IMR-90 (cell line): ENCODE data around the gene KLHL25. TPM values are rescaled to one million over a fixed set of nuclear protein-coding genes. Genes with fewer than 3 reads are reported as not detected.

Experiments
- ATAC-seq: fragments of 200-7000 bp; cut with Tn5 transposase; 2 replicates; pipeline ENCODE4 v1.9.1; 2020; ENCODE audit warnings: low read depth, mild to moderate bottlenecking, moderate library complexity
- BruUV-seq: library from RNA; stranded (reverse); fragments of 400-500 nt; replicated peaks from 2 replicates; lab custom pipeline; 2021; lab: Mats Ljungman, UMichigan
- CTCF ChIA-PET: fragments of 300-600 bp; formaldehyde crosslinking; extraction: SDS; loops from one replicate; lab custom pipeline; 2021; ENCODE audit warnings: antibody characterized with exemption; lab: Yijun Ruan, JAX
- POLR2A ChIA-PET: fragments of 300-600 bp; sonication (Branson Sonifier 250); formaldehyde crosslinking; loops from one replicate; lab custom pipeline; 2022; ENCODE audit warnings: antibody characterized with exemption; ENCODE audit not compliant: unreplicated experiment; lab: Charles Lee
- DNase-seq: peaks from one replicate; pipeline ENCODE4 v3.0.0; 2013
- H2AFZ ChIP-seq: replicated peaks from 2 replicates; pipeline ENCODE3; 2013; ENCODE audit warnings: low read length, mild to moderate bottlenecking; ENCODE audit not compliant: poor library complexity
- H2AK5ac ChIP-seq: 2 replicates; pipeline ENCODE4 v1.6.1; 2013; ENCODE audit warnings: low read depth, low read length, inconsistent platforms
- H2AK9ac ChIP-seq: replicated peaks from 2 replicates; pipeline ENCODE3; 2013; ENCODE audit warnings: mild to moderate bottlenecking, low read depth, low read length, moderate library complexity; ENCODE audit not compliant: poor library complexity
- H2BK120ac ChIP-seq: 2 replicates; pipeline ENCODE4 v1.6.1; 2013; ENCODE audit warnings: low read depth, low read length, inconsistent platforms
- H2BK15ac ChIP-seq: 3 replicates; pipeline ENCODE4 v1.6.1; 2013; ENCODE audit warnings: low read depth, low read length, inconsistent platforms
- H2BK20ac ChIP-seq: 2 replicates; pipeline ENCODE4 v1.6.1; 2013; ENCODE audit warnings: low read depth, mild to moderate bottlenecking, inconsistent platforms, low read length, moderate library complexity
- H2BK5ac ChIP-seq: 2 replicates; pipeline ENCODE4 v1.6.1; 2013; ENCODE audit warnings: mild to moderate bottlenecking, low read depth, low read length, inconsistent platforms; ENCODE audit not compliant: poor library complexity, severe bottlenecking
- H3K14ac ChIP-seq: replicated peaks from 2 replicates; pipeline ENCODE4 v1.6.1; 2013; ENCODE audit warnings: low read depth, low read length, inconsistent platforms
- H3K18ac ChIP-seq: 2 replicates; pipeline ENCODE4 v1.6.1; 2013; ENCODE audit warnings: low read depth, low read length, control low read depth
- H3K23ac ChIP-seq: 2 replicates; pipeline ENCODE4 v1.6.1; 2013; ENCODE audit warnings: low read depth, low read length, inconsistent platforms
- H3K27ac ChIP-seq: 2 replicates; pipeline ENCODE4 v1.5.1; 2013; ENCODE audit warnings: mild to moderate bottlenecking, control low read depth, low read length; ENCODE audit not compliant: insufficient read depth
- H3K27me3 ChIP-seq: 2 replicates; pipeline ENCODE4 v1.6.1; 2013; ENCODE audit warnings: low read length; ENCODE audit not compliant: control insufficient read depth, insufficient read depth
- H3K36me3 ChIP-seq: 2 replicates; pipeline ENCODE4 v1.6.1; 2013; ENCODE audit warnings: low read length, mixed read lengths; ENCODE audit not compliant: control insufficient read depth, insufficient read depth
- H3K4ac ChIP-seq: 2 replicates; pipeline ENCODE4 v1.6.1; 2013; ENCODE audit warnings: low read depth, low read length, inconsistent platforms
- H3K4me1 ChIP-seq: 2 replicates; pipeline ENCODE4 v1.6.1; 2013; ENCODE audit warnings: low read length, mixed read lengths; ENCODE audit not compliant: control insufficient read depth, insufficient read depth
- H3K4me2 ChIP-seq: 2 replicates; pipeline ENCODE4 v1.6.1; 2013; ENCODE audit warnings: low read depth, mild to moderate bottlenecking, control low read depth, low read length, moderate library complexity
- H3K4me3 ChIP-seq: 2 replicates; pipeline ENCODE4 v1.5.1; 2013; ENCODE audit warnings: low read depth, mild to moderate bottlenecking, control low read depth, low read length, moderate library complexity; ENCODE audit not compliant: insufficient read depth
- H3K56ac ChIP-seq: 2 replicates; pipeline ENCODE4 v1.6.1; 2013; ENCODE audit warnings: low read length, inconsistent platforms; ENCODE audit not compliant: insufficient read depth; ENCODE audit errors: extremely low read depth
- H3K79me1 ChIP-seq, 2 experiments: 2 replicates each; pipeline ENCODE4 v1.6.1; 2013; ENCODE audit warnings: low read length in 2 of 2, inconsistent platforms in 1 of 2, low read depth in 1 of 2
- H3K9ac ChIP-seq: 2 replicates; pipeline ENCODE4 v1.6.1; 2013; ENCODE audit warnings: low read depth, low read length, control low read depth
- H3K9me1 ChIP-seq: 2 replicates; pipeline ENCODE4 v1.6.1; 2013; ENCODE audit warnings: low read length, inconsistent platforms; ENCODE audit not compliant: insufficient read depth
- H3K9me3 ChIP-seq: 2 replicates; pipeline ENCODE4 v1.6.1; 2013; ENCODE audit warnings: low read length; ENCODE audit not compliant: control insufficient read depth, insufficient read depth
- H4K20me1 ChIP-seq: 2 replicates; pipeline ENCODE4 v1.6.1; 2013; ENCODE audit warnings: low read length, inconsistent platforms; ENCODE audit not compliant: insufficient read depth
- H4K5ac ChIP-seq: 2 replicates; pipeline ENCODE4 v1.6.1; 2013; ENCODE audit warnings: mild to moderate bottlenecking, low read depth, low read length, control low read depth
- H4K8ac ChIP-seq, 2 experiments: 2 replicates each; pipeline ENCODE4 v1.6.1; 2013; ENCODE audit warnings: low read depth in 2 of 2, low read length in 2 of 2, control low read depth in 1 of 2, inconsistent platforms in 1 of 2
- H4K91ac ChIP-seq: 2 replicates; pipeline ENCODE4 v1.6.1; 2013; ENCODE audit warnings: low read depth, low read length, inconsistent platforms; ENCODE audit not compliant: insufficient read depth
- BHLHE40 ChIP-seq: fragments of 150-350 bp; IDR thresholded peaks from 2 replicates; pipeline ENCODE4 v1.6.1; 2016; ENCODE audit warnings: mild to moderate bottlenecking, low read depth, low read length
- CEBPB ChIP-seq: IDR thresholded peaks from 2 replicates; pipeline ENCODE4 v1.6.1; 2012; ENCODE audit warnings: low read depth, low read length, improper control_type of control experiment
- CHD1 ChIP-seq: IDR thresholded peaks from 2 replicates; pipeline ENCODE4 v1.6.1; 2012; ENCODE audit warnings: low read depth, low read length, improper control_type of control experiment
- ELK1 ChIP-seq: fragments of 150-350 bp; IDR thresholded peaks from 2 replicates; pipeline ENCODE4 v1.6.1; 2016; ENCODE audit warnings: low read depth, mild to moderate bottlenecking, low read length, moderate library complexity, borderline replicate concordance
- FOS ChIP-seq: fragments of 150-350 bp; IDR thresholded peaks from 2 replicates; pipeline ENCODE4 v1.6.1; 2016; ENCODE audit warnings: low read depth, low read length
- MAFK ChIP-seq: IDR thresholded peaks from 2 replicates; pipeline ENCODE4 v1.6.1; 2012; ENCODE audit warnings: low read depth, low read length, improper control_type of control experiment
- MAZ ChIP-seq: IDR thresholded peaks from 2 replicates; pipeline ENCODE4 v1.6.1; 2012; ENCODE audit warnings: low read depth, mild to moderate bottlenecking, low read length, improper control_type of control experiment, moderate library complexity, borderline replicate concordance
- MXI1 ChIP-seq: IDR thresholded peaks from 2 replicates; pipeline ENCODE4 v1.6.1; 2012; ENCODE audit warnings: low read depth, mild to moderate bottlenecking, low read length, moderate library complexity, borderline replicate concordance
- NFE2L2 ChIP-seq: fragments of 150-350 bp; IDR thresholded peaks from 2 replicates; pipeline ENCODE4 v1.6.1; 2016; ENCODE audit warnings: low read depth, mild to moderate bottlenecking, low read length
- POLR2A ChIP-seq: IDR thresholded peaks from 2 replicates; pipeline ENCODE4 v1.6.1; 2012; ENCODE audit warnings: mild to moderate bottlenecking, low read depth, low read length
- RAD21 ChIP-seq: IDR thresholded peaks from 2 replicates; pipeline ENCODE4 v1.6.1; 2012; ENCODE audit warnings: low read length, improper control_type of control experiment
- RCOR1 ChIP-seq: IDR thresholded peaks from 2 replicates; pipeline ENCODE4 v1.6.1; 2012; ENCODE audit warnings: mild to moderate bottlenecking, low read length, improper control_type of control experiment; ENCODE audit not compliant: insufficient replicate concordance
- RFX5 ChIP-seq: IDR thresholded peaks from 2 replicates; pipeline ENCODE4 v1.8.0; 2012; ENCODE audit warnings: low read depth, mild to moderate bottlenecking, low read length, moderate library complexity
- SMC3 ChIP-seq: fragments of 150-350 bp; IDR thresholded peaks from 2 replicates; pipeline ENCODE4 v1.6.1; 2016; ENCODE audit warnings: low read depth, mild to moderate bottlenecking, antibody characterized with exemption, low read length, moderate library complexity
- USF2 ChIP-seq: fragments of 150-350 bp; IDR thresholded peaks from 2 replicates; pipeline ENCODE4 v1.6.1; 2017; ENCODE audit warnings: mild to moderate bottlenecking, antibody characterized with exemption, low read length, low read depth
- WGBS, 2 experiments: methylation state at CpG; one replicate each; pipeline versions ENCODE4 v1.1.5 to v1.1.7; 2013; ENCODE audit warnings: missing lambda C conversion rate in 2 of 2; ENCODE audit not compliant: insufficient read length in 1 of 2; ENCODE audit errors: extremely low coverage in 2 of 2; 5-methylcytosine and 5-hydroxymethylcytosine counted together
- dilution Hi-C: fragments of 300-500 bp; cut with HindIII; formaldehyde crosslinking; loops from one replicate; pipeline ENCODE4 v1.14.3; 2018; ENCODE audit warnings: low sequenced_read_pairs; ENCODE audit not compliant: unreplicated experiment
- in situ Hi-C: fragments of 300-500 bp; cut with MboI; formaldehyde crosslinking; loops from 3 replicates; pipeline ENCODE4 v1.14.3; 2019; ENCODE audit warnings: low sequenced_read_pairs, inconsistent platforms, mixed read lengths
- intact Hi-C: fragments of 100-400 bp; cut with micrococcal nuclease; formaldehyde crosslinking; loops from 2 replicates; pipeline ENCODE4 v1.10.0; 2022
- polyA plus RNA-seq, 3 experiments: library from polyadenylated mRNA; depleted of rRNA; stranded (reverse); fragments of >200 nt; gene quantifications; 2 replicates each; pipeline ENCODE4 v1.2.3, GENCODE V29; 2012; ENCODE audit warnings: low replicate concordance in 1 of 3
- total RNA-seq: library from RNA; depleted of rRNA; stranded (reverse); fragments of >200 nt; gene quantifications from 2 replicates; pipeline ENCODE4 v1.2.3, GENCODE V29; 2012
- TF ChIP-seq, protein P1 (sequence below): conservative IDR thresholded peaks from 2 replicates; pipeline ENCODE4 v1.5.1; 2012; ENCODE audit warnings: mild to moderate bottlenecking, low read depth, low read length, improper control_type of control experiment

KLHL25 gene
- total and polyA plus RNA-seq, 2 of the 4 experiments (the other 2 are of a cell fraction), result 2.7 to 5.6 TPM

DNA sequence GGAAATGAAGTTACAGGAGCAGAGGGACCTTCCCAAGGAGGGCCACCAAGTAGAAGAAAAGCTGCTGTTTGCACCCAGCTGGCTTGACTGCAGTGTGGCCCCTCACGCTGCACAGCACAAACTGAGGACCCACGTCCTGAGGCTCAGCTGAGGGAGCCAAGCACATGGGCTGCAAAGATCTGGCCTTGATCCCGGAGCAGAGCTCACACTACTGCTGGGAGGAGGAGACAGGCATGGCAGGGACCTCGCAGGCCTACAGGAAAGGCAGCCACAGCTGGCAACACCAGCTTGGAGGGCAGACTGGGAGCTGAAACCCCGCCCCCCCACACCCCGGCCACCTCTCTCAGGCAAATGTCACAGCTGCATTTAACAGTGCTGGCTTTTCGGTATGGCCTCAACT is 39.7 kb downstream of the KLHL25 start:
- POLR2A ChIA-PET, result no interaction called here
- no peaks in the 10 kb centered on the region for H3K4me1 ChIP-seq
- WGBS, 2 experiments, result 49% methylated on average over 4 of the region's 7 CpGs; no CpG with 5 or more reads in 1 of the 2 experiments
- no peak overlapping the region for H3K4me3 ChIP-seq
- no peak overlapping the region for H3K27ac ChIP-seq
- H3K4me2 ChIP-seq, result no peak overlapping the region
- no peaks in the 10 kb centered on the region for H3K79me1 ChIP-seq
- no peak overlapping the region for H3K14ac ChIP-seq
- no peaks in the 10 kb centered on the region for H3K9me3 ChIP-seq
- no peak overlapping the region for H2AFZ ChIP-seq
- H3K36me3 ChIP-seq, result peaks cover 7% of the 10 kb centered on the region; the same call in 1 of the 2 replicates
- CTCF ChIA-PET, result no interaction called here
- H3K23ac ChIP-seq, result no peak overlapping the region
- H2AK5ac ChIP-seq, result no peak overlapping the region
- in situ Hi-C loops (no loop called here), dilution Hi-C loops (no loop called here), intact Hi-C loops (no loop called here)
- no peak overlapping the region for H4K91ac ChIP-seq
- H3K9me1 ChIP-seq, result no peaks in the 10 kb centered on the region
- no peak overlapping the region for H3K4ac ChIP-seq
- H4K5ac ChIP-seq, result no peak overlapping the region
- H2AK9ac ChIP-seq, result no peak overlapping the region
- TF ChIP-seq RAD21 (no peak), CHD1 (no peak), MAFK (no peak), POLR2A (no peak), RCOR1 (no peak), MXI1 (no peak), SMC3 (no peak), MAZ (no peak), ELK1 (no peak), FOS (no peak), USF2 (no peak), BHLHE40 (no peak), RFX5 (no peak), NFE2L2 (no peak), CEBPB (no peak)
- TF ChIP-seq, protein P1, sequence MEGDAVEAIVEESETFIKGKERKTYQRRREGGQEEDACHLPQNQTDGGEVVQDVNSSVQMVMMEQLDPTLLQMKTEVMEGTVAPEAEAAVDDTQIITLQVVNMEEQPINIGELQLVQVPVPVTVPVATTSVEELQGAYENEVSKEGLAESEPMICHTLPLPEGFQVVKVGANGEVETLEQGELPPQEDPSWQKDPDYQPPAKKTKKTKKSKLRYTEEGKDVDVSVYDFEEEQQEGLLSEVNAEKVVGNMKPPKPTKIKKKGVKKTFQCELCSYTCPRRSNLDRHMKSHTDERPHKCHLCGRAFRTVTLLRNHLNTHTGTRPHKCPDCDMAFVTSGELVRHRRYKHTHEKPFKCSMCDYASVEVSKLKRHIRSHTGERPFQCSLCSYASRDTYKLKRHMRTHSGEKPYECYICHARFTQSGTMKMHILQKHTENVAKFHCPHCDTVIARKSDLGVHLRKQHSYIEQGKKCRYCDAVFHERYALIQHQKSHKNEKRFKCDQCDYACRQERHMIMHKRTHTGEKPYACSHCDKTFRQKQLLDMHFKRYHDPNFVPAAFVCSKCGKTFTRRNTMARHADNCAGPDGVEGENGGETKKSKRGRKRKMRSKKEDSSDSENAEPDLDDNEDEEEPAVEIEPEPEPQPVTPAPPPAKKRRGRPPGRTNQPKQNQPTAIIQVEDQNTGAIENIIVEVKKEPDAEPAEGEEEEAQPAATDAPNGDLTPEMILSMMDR, result no peak
- ATAC-seq (peak; percentile 35), DNase-seq (peak; percentile 13)
- no TSS peak for BruUV-seq
- no peak overlapping the region for H4K8ac ChIP-seq
- H2BK120ac ChIP-seq, result no peak overlapping the region
- no peak overlapping the region for H3K56ac ChIP-seq
- H2BK15ac ChIP-seq, result no peak overlapping the region
- no peaks in the 10 kb centered on the region for H3K27me3 ChIP-seq
- no peak overlapping the region for H3K18ac ChIP-seq
- no peaks in the 10 kb centered on the region for H4K20me1 ChIP-seq
- no peak overlapping the region for H3K9ac ChIP-seq
- H2BK20ac ChIP-seq, result no peak overlapping the region
- H2BK5ac ChIP-seq, result no peak overlapping the region
